ENCODE results near the gene NOMO2. TPM values are rescaled to one million over a fixed set of nuclear protein-coding genes. Genes with fewer than 3 reads are reported as not detected.
"Not testable (repeated sequence)": the region's sequence is repeated elsewhere in the genome, so short reads cannot be mapped to it uniquely, and the experiment has no call there.

Gene NOMO2
- total and polyA plus RNA-seq, 12 donors: 40.7 to 204 (median 104) TPM

DNA sequence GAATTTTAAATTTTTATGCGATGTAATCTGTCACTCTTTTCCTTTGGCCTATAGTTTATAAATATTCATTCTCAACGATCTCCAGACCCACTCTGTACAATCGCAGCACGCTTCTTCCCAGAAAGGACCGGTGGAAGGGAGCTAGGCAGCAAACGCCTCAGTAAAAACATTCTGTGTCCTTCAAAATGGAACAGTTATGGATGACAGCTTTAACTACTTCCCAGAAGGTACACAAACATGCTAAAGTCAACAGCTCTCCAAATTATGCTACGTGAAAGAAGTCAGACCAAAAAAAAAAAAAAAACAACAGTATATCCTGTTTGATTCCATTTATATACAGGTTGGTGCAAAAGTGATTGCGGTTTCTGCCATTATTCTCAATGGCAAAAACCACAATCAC, 125.9 kb downstream of the NOMO2 start:
- H3K27ac ChIP-seq; DNase-seq; H3K9me3 ChIP-seq (replicated peaks in 1 of 3); H3K4me3 ChIP-seq; intact Hi-C loops (cut with DNase I); H3K4me1 ChIP-seq (replicated peaks in 1 of 2); H3K27me3 ChIP-seq; H3K36me3 ChIP-seq (replicated peaks in 1 of 2): not testable (repeated sequence)
- 58 to 81% methylated on average over 2 to 4 of the region's 8 CpGs; no CpG with 5 or more reads in 2 of the 4 donors for WGBS, 4 donors

DNA sequence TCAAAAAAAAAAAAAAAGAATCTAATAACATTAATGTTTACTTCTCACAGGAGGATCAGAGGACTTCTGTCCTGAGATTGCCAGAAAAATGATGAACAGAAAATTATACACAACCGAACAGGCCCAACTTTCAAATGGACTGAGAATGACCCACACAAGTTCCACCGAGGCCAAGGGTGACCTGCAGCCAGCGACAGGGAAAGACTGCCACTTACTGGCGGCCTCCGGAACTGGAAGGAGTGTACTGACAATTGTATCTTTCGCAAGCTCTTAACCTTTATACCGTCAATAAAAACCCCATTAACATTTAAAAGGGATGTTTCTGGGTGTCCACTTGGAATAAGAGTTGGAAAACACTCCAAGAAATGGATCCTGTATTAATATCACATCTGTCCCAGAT, 146.1 kb downstream of the NOMO2 start:
- DNase-seq; intact Hi-C loops (cut with DNase I); H3K27me3 ChIP-seq; H3K36me3 ChIP-seq (replicated peaks in 1 of 2); H3K4me1 ChIP-seq (replicated peaks in 1 of 2); H3K9me3 ChIP-seq (replicated peaks in 1 of 3); H3K27ac ChIP-seq; H3K4me3 ChIP-seq: not testable (repeated sequence)
- no CpG with 5 or more reads among the region's 7 CpGs for WGBS, 4 donors

DNA sequence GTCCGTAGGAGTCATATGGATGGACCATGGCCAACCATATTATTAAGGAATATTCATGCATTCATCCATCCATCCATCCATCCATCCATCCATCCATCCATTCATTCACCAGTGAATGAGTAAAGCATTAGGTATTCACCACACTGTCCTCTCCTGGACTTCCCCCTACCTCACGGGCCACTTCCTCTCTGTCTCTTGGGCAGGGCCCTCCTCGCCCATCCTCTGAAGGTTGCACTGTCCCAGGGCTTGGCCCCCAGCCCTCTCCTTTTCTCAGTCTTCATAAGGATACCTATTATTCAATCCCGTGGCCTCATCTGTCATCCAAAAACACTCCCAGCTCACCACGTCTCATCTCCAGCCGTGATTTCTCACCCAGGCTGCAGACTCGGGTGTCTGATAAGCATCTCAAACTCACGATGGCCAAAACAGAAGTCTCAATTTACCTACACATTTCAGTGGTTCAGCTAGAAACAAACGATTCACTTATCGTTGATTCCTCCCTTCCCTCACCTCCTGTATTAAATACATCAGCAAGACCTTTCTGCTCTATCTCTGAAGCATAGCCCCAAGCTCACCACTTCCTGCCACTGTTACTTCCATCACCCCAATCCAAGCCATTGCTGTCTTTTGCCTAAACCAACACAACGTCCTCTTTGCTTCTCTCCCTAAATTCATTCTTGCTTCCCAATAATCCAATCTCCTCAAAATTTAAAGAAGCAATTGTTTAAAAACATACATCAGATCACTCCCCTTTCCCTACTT, 152.2 kb downstream of the NOMO2 start:
- no CpG with 5 or more reads among the region's 11 CpGs for WGBS, 4 donors
- H3K27ac ChIP-seq; H3K4me1 ChIP-seq (replicated peaks in 1 of 2); H3K9me3 ChIP-seq (replicated peaks in 1 of 3); H3K4me3 ChIP-seq; intact Hi-C loops (cut with DNase I); H3K36me3 ChIP-seq (replicated peaks in 1 of 2); DNase-seq; H3K27me3 ChIP-seq: not testable (repeated sequence)

DNA sequence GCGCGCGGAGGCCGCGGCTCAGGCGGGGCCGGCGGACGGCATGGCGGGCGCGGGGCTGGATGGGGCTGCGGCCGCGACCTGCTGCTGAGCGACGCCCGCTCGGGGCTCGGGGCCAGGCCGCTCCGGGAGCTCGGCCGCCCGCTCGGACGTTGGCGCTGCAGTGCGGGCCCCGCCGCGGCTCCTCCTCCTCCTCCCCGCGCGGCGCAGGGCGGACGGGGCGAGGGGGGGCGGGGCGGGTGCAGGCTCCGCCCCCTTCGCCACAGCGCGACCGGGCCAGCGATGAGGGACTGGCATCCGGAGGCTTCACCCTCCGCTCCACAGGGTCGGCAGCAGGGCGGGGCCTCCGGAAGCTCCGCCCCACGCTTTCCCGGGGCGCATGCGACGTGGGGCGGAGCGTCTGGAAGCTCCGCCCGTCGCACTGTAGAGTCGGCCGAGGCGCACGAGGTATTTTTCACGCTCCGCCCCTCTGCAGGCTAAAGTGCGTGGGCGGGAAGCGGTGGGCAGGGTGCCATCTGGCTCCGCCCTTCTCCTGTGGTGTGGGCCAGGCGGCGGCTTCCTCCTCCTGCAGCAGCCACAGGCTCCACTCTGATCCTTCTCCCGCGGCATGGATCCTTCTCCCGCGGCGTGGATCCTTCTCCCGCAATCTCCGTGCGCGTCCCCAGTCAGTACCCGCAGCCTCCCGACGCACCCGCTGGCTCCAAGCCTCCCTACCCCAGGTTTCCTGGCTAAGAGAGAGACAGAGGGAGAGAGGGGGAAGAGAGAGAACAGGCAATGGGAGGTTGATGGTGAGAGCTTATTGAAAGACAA, 159.8 kb downstream of the NOMO2 start:
- H3K27ac ChIP-seq; H3K27me3 ChIP-seq; intact Hi-C loops (cut with DNase I); H3K9me3 ChIP-seq (replicated peaks in 1 of 3); H3K36me3 ChIP-seq (replicated peaks in 1 of 2); H3K4me3 ChIP-seq; DNase-seq; H3K4me1 ChIP-seq (replicated peaks in 1 of 2): not testable (repeated sequence)
- no CpG with 5 or more reads among the region's 88 CpGs for WGBS, 4 donors

DNA sequence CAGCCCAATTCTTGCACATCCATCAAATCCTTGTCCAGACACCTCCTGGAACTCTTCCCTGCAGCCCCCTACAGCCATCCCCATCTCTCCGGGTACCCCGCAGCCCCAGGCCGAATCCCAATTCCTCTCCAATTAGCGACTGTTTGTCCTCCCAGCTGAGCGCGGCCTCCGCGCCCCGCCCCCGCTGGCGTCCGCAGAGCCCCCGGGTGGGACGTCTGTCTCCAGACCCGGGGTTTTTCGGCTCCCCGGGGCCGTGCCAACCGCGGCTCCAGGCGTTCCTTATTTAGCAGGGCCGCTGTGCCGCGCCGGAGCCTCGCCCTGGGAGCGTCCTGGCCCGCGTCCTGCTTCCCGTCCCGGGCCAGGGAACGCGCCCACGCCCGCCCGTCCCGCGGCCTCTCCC, 160.7 kb downstream of the NOMO2 start:
- H3K36me3 ChIP-seq (replicated peaks in 1 of 2); intact Hi-C loops (cut with DNase I); H3K27me3 ChIP-seq; H3K4me1 ChIP-seq (replicated peaks in 1 of 2); H3K9me3 ChIP-seq (replicated peaks in 1 of 3): not testable (repeated sequence)
- DNase-seq: peak; percentile 6 to 52 (median 28)
- Histone ChIP-seq H3K27ac (peak overlapping the region in 1 of 5 donors; percentile 78), H3K4me3 (peak overlapping the region in 1 of 4 donors; percentile 61)
- 1% methylated on average over 17 of the region's 38 CpGs; no CpG with 5 or more reads in 2 of the 4 donors for WGBS, 4 donors

DNA sequence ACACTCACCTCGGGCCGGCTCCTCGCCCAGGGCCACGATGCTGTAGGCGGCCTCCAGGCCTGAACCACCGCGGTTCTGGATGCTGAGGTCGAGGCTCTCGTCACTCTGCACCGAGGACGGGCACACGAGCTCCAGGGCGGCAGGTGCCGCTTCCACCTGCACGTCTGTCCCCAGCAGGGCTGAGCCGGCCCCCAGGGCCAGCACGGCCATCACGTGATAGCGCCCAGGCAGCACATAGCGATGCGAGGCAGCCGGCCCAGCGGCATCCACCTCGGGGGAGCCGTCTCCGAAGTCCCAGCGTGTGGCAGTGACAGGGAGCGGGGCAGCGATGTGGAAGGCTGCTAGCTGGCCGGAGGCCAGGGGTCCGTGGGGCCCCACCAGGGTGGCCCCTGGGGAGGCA, 167.5 kb downstream of the NOMO2 start:
- H3K4me3 ChIP-seq; intact Hi-C loops (cut with DNase I); H3K36me3 ChIP-seq (replicated peaks in 1 of 2); H3K27ac ChIP-seq; H3K9me3 ChIP-seq (replicated peaks in 1 of 3); H3K27me3 ChIP-seq; H3K4me1 ChIP-seq (replicated peaks in 1 of 2): not testable (repeated sequence)
- peak in 1 of 7 donors; percentile 5 for DNase-seq
- 72 to 85% methylated on average over 5 to 9 of the region's 31 CpGs; no CpG with 5 or more reads in 2 of the 4 donors for WGBS, 4 donors

DNA sequence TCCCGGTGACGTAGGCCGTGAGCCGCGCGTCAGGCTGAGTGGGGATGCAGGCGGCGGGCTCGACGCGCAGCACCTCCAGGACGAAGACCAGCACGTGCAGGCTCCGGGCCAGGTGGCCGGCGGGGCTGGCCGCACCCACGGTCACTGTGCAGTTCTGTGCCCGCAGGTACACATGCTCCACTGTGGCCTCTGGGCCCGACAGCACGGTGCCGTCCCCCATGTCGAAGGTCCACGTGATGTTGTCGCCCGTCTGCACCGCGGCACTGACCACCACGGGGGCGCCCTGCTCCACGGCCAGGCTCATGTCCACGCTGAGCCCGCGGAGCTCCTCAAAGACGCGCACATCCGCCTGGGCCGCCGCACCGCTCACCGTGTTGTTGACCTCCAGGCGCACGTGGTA, 174.1 kb downstream of the NOMO2 start:
- H3K27ac ChIP-seq; H3K4me1 ChIP-seq (replicated peaks in 1 of 2); intact Hi-C loops (cut with DNase I); DNase-seq; H3K4me3 ChIP-seq; H3K9me3 ChIP-seq (replicated peaks in 1 of 3); H3K36me3 ChIP-seq (replicated peaks in 1 of 2); H3K27me3 ChIP-seq: not testable (repeated sequence)
- no CpG with 5 or more reads among the region's 43 CpGs for WGBS, 4 donors

DNA sequence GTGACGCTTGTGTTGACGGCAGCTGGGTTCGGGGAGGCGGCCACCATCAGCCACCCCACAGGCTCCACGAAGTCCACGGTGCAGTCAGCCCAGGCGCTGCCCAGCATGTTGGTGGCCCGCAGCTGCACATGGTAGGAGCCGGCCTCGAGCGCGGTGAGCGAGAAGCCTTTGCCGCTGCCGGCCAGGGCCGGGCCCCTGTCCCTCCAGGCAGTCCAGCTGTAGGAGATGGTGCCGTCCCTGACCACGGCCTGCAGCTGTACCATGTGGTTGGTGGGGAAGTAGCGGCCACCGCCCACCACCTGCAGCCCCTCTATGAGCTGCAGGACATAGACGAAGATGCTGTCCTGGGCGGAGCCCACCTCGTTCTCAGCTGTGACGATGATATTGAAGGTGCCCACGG, 175.4 kb downstream of the NOMO2 start:
- H3K4me3 ChIP-seq; intact Hi-C loops (cut with DNase I); H3K27me3 ChIP-seq; H3K4me1 ChIP-seq (replicated peaks in 1 of 2); H3K36me3 ChIP-seq (replicated peaks in 1 of 2); H3K27ac ChIP-seq; H3K9me3 ChIP-seq (replicated peaks in 1 of 3): not testable (repeated sequence)
- DNase-seq: peak in 2 of 7 donors; percentile 0 to 8
- 100% methylated on average over 3 of the region's 25 CpGs; no CpG with 5 or more reads in 3 of the 4 donors for WGBS, 4 donors

DNA sequence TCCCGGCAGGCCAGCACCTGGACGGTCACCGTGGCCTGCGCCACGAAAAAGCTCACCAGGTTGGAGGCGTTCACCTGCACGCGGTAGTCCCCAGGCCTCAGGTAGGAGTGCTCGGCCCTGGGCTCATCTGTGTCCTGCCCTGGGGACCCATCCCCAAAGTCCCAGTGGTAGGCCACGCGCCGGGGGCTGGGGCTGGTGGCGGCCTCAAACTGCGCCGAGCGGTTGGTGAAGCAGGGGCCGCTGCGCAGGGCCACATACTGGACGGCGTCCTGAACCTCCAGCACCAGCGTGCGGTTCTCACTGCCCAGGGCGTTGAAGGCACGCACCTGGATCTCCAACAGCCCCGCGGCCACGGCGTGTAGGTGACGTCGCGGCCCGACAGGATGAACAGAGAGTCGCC, 176.6 kb downstream of the NOMO2 start:
- WGBS, 4 donors: 98% methylated on average over 9 of the region's 33 CpGs; no CpG with 5 or more reads in 3 of the 4 donors
- peak in 1 of 7 donors; percentile 5 for DNase-seq
- H3K27ac ChIP-seq; H3K9me3 ChIP-seq (replicated peaks in 1 of 3); H3K4me3 ChIP-seq; H3K4me1 ChIP-seq (replicated peaks in 1 of 2); H3K36me3 ChIP-seq (replicated peaks in 1 of 2); intact Hi-C loops (cut with DNase I); H3K27me3 ChIP-seq: not testable (repeated sequence)

DNA sequence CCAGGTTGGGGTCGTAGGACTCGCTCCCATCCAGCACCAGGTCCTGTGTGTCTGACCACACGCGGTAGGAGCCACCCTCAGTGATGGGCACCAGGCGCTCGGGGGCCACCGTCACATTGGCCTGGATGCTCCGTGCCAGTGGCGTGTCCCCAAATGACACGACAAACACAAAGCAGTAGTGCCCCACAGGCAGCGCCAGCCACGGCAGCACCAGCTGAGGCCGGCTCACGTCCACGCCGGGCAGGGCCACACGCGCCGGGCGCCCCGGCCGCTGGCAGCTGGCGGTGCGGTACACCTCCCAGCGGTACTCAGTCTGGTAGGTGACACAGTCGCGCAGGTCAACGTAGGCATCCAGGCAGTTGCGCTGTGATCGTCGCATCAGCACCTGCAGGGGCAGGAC, 177.0 kb downstream of the NOMO2 start:
- intact Hi-C loops (cut with DNase I); H3K27ac ChIP-seq; H3K36me3 ChIP-seq (replicated peaks in 1 of 2); H3K9me3 ChIP-seq (replicated peaks in 1 of 3); H3K27me3 ChIP-seq; H3K4me3 ChIP-seq; H3K4me1 ChIP-seq (replicated peaks in 1 of 2): not testable (repeated sequence)
- WGBS, 4 donors: no CpG with 5 or more reads among the region's 31 CpGs
- peak in 1 of 7 donors; percentile 3 for DNase-seq

DNA sequence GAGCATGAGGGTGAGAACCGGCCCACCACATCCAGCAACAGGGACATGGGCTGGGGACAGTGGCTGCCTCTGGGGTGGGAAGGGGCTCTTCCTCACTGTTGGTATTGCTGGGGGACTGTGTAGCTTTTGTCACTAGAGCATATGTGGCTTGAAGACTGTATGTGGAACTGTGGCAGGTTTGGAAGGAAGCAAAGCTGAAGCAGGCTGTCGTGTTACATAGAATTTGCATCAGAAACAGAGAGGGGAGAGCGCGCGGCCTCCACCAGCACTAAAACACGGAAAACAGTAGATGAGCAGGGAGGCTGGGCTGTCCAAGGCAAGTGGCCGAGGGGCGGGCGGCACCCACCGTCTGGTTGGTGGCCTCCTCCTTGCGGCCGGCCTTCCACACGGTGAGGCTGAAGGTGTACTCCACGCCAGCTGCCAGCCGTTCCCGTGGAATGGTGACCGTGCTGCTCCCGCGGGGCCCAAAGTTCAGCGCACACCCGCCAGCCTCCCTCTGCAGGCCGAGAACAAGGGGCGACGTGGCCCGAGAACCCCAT, 177.7 kb downstream of the NOMO2 start:
- H3K36me3 ChIP-seq (replicated peaks in 1 of 2); H3K9me3 ChIP-seq (replicated peaks in 1 of 3); intact Hi-C loops (cut with DNase I); H3K4me1 ChIP-seq (replicated peaks in 1 of 2); H3K27ac ChIP-seq; H3K27me3 ChIP-seq; H3K4me3 ChIP-seq; DNase-seq: not testable (repeated sequence)
- WGBS, 4 donors: 80 to 97% methylated on average over 1 to 7 of the region's 25 CpGs; no CpG with 5 or more reads in 2 of the 4 donors

All from adrenal gland (tissue), 12 donors.